ENCODE measurements around the gene ADAMTS3.
"Not testable (repeated sequence)": the region's sequence is repeated elsewhere in the genome, so short reads cannot be mapped to it uniquely, and the experiment has no call there.

ADAMTS3 gene

GRCh38 chr4:72468904-72469502, 100.0 kb downstream of the ADAMTS3 start:
- DNase-seq (ENCODE audit: low spot score), result peak; percentile 6

GRCh38 chr4:72467633-72468032, 101.4 kb downstream of the ADAMTS3 start:
- no peak for DNase-seq (ENCODE audit: low spot score)

- DNase-seq (ENCODE audit: low spot score), result no peak
Measured at GRCh38 chr4:72463724-72464123, 105.3 kb downstream of the ADAMTS3 start.

GRCh38 chr4:72457158-72457557, 111.9 kb downstream of the ADAMTS3 start:
- DNase-seq (ENCODE audit: low spot score), result no peak

- DNase-seq (ENCODE audit: low spot score), result no peak
Measured at GRCh38 chr4:72451349-72451748, 117.7 kb downstream of the ADAMTS3 start.

GRCh38 chr4:72449705-72450104, 119.3 kb downstream of the ADAMTS3 start:
- DNase-seq (ENCODE audit: low spot score), result no peak

GRCh38 chr4:72448231-72448630, 120.8 kb downstream of the ADAMTS3 start:
- no peak for DNase-seq (ENCODE audit: low spot score)

GRCh38 chr4:72446353-72447055, 122.5 kb downstream of the ADAMTS3 start:
- no peak for DNase-seq (ENCODE audit: low spot score)

- DNase-seq (ENCODE audit: low spot score), result no peak
Measured at GRCh38 chr4:72444092-72444491, 124.9 kb downstream of the ADAMTS3 start.

GRCh38 chr4:72442715-72443114, 126.3 kb downstream of the ADAMTS3 start:
- no peak for DNase-seq (ENCODE audit: low spot score)

GRCh38 chr4:72442147-72442546, 126.9 kb downstream of the ADAMTS3 start:
- no peak for DNase-seq (ENCODE audit: low spot score)

- no peak for DNase-seq (ENCODE audit: low spot score)
Measured at GRCh38 chr4:72440386-72440785, 128.6 kb downstream of the ADAMTS3 start.

GRCh38 chr4:72432975-72433374, 136.0 kb downstream of the ADAMTS3 start:
- DNase-seq (ENCODE audit: low spot score), result no peak

GRCh38 chr4:72432282-72432681, 136.7 kb downstream of the ADAMTS3 start:
- no peak for DNase-seq (ENCODE audit: low spot score)

- DNase-seq (ENCODE audit: low spot score), result no peak
Measured at GRCh38 chr4:72430988-72431387, 138.0 kb downstream of the ADAMTS3 start.

GRCh38 chr4:72430050-72430449, 139.0 kb downstream of the ADAMTS3 start:
- no peak for DNase-seq (ENCODE audit: low spot score)

- DNase-seq (ENCODE audit: low spot score), result no peak
Measured at GRCh38 chr4:72429397-72429889, 139.6 kb downstream of the ADAMTS3 start.

GRCh38 chr4:72427057-72427456, 142.0 kb downstream of the ADAMTS3 start:
- no peak for DNase-seq (ENCODE audit: low spot score)

- DNase-seq (ENCODE audit: low spot score), result not testable (repeated sequence)
Measured at GRCh38 chr4:72425908-72426307, 143.1 kb downstream of the ADAMTS3 start.

GRCh38 chr4:72424006-72424405, 145.0 kb downstream of the ADAMTS3 start:
- DNase-seq (ENCODE audit: low spot score), result no peak

- no peak for DNase-seq (ENCODE audit: low spot score)
Measured at GRCh38 chr4:72422416-72422815, 146.6 kb downstream of the ADAMTS3 start.

- DNase-seq (ENCODE audit: low spot score), result no peak
Measured at GRCh38 chr4:72418458-72418857, 150.6 kb downstream of the ADAMTS3 start.

GRCh38 chr4:72410158-72410557, 158.9 kb downstream of the ADAMTS3 start:
- no peak for DNase-seq (ENCODE audit: low spot score)

GRCh38 chr4:72408568-72408967, 160.5 kb downstream of the ADAMTS3 start:
- no peak for DNase-seq (ENCODE audit: low spot score)

Measured in iPS-NIHi11 (cell line).